Forelimb muscle (tissue), 1 donor: Measurements from ENCODE around the gene AMER3. TPM values are rescaled to one million over a fixed set of nuclear protein-coding genes. Genes with fewer than 3 reads are reported as not detected.

Experiments
- DNase-seq: peaks from one replicate; pipeline ENCODE4 v3.0.0-alpha.2; 2013; ENCODE audit warnings: low read depth
- polyA plus RNA-seq: library from polyadenylated mRNA; unstranded; fragments of 120-200 nt; gene quantifications from one replicate; pipeline ENCODE4 v1.2.1, GENCODE V29; 2013; ENCODE audit not compliant: insufficient read length

The AMER3 gene
- polyA plus RNA-seq, 1 donor, result not detected

GRCh38 chr2:130778781-130779180, 23.4 kb downstream of the AMER3 start:
- no peak for DNase-seq

- no peak for DNase-seq
These were observed 30.2 kb downstream of the AMER3 start for GRCh38 chr2:130785466-130786055.

- no peak for DNase-seq
These were observed 30.7 kb downstream of the AMER3 start for GRCh38 chr2:130786076-130786475.

- no peak for DNase-seq
These were observed 32.5 kb downstream of the AMER3 start for GRCh38 chr2:130787841-130788240.

GRCh38 chr2:130790312-130790711, 35.0 kb downstream of the AMER3 start:
- DNase-seq, result no peak

- DNase-seq, result no peak
These were observed 35.7 kb downstream of the AMER3 start for GRCh38 chr2:130790804-130791616.

GRCh38 chr2:130791617-130791939, 36.2 kb downstream of the AMER3 start:
- DNase-seq, result no peak

- no peak for DNase-seq
These were observed 40.1 kb downstream of the AMER3 start for GRCh38 chr2:130795431-130795830.

GRCh38 chr2:130796290-130796689, 41.0 kb downstream of the AMER3 start:
- no peak for DNase-seq

- DNase-seq, result peak; percentile 57
These were observed 42.4 kb downstream of the AMER3 start for GRCh38 chr2:130797493-130798435.

- no peak for DNase-seq
These were observed 43.3 kb downstream of the AMER3 start for GRCh38 chr2:130798472-130799218.

GRCh38 chr2:130799295-130799694, 44.0 kb downstream of the AMER3 start:
- DNase-seq, result no peak

GRCh38 chr2:130805613-130806012, 50.3 kb downstream of the AMER3 start:
- DNase-seq, result no peak

- DNase-seq, result no peak
These were observed 51.0 kb downstream of the AMER3 start for GRCh38 chr2:130806370-130806769.

GRCh38 chr2:130807659-130808385, 52.5 kb downstream of the AMER3 start:
- no peak for DNase-seq

- no peak for DNase-seq
These were observed 53.3 kb downstream of the AMER3 start for GRCh38 chr2:130808482-130809268.

GRCh38 chr2:130810490-130810889, 55.1 kb downstream of the AMER3 start:
- no peak for DNase-seq

- DNase-seq, result no peak
These were observed 58.4 kb downstream of the AMER3 start for GRCh38 chr2:130813722-130814121.

GRCh38 chr2:130814931-130815680, 59.8 kb downstream of the AMER3 start:
- DNase-seq, result no peak
